ENCODE data around the gene PTOV1.
A peak's percentile ranks its signal among the peaks of the same experiment; 100 is the strongest.

The PTOV1 gene

DNA sequence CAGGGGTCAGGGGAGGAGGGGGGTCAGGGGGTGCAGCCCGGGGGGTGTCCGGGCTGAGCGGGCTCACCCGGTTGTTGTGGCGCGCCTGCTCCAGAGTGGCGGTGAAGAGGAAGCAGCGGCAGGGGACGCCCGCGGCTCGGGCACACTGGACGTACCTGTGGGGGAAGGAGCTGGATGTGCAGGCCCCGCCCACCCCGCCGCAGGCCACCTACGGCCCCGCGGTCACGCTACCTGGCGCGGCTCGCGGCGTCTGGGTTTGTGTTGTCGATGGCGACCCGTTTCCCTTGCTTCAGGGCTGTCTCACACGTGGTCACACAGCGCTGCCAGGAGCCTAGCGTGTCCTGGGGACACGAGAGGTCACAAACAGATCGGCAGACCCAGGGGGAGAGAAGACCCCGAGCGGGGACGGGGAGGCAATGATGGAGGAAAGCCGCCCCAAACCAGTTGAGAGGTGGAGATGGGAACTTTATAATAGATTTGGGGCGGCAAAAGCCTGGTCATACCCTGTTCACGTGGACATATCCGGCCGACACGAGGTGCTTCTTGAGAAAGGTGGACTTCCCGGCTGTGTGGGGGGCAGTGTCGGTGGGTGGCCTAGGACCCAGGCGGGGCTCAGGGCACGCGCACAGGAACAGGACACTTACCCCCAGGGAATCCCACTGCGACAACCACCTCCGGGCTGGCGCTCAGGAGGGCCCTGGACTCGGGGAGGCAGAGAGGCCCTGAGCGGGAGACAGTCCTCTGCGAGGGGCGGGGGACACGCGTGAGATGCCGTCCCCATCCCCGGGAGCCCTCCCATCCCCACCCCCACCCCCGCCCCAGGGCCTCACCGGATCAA is 10.8 kb downstream of the PTOV1 start:
- TF ChIP-seq SUZ12 (IDR thresholded peaks at IDR 0.05), result no peak
- TF ChIP-seq ELF4 (IDR thresholded peaks at IDR 0.05), result no peak
- TF ChIP-seq LEF1 (IDR thresholded peaks at IDR 0.05; ENCODE audit: borderline replicate concordance), result no peak
- no peak for TF ChIP-seq BHLHE40 (IDR thresholded peaks at IDR 0.05; ENCODE audit: borderline replicate concordance)
- ChIA-PET POLR2A (interaction anchor here (1.2 to 1.5 kb wide), 3 partner anchors 8 to 11 kb away, joined by 4 to 7 read pairs (median 6); partner anchors contain the start of gene PTOV1), CTCF (no interaction called here)
- DNase-seq (ENCODE audit: extremely low spot score), result no peak

DNA sequence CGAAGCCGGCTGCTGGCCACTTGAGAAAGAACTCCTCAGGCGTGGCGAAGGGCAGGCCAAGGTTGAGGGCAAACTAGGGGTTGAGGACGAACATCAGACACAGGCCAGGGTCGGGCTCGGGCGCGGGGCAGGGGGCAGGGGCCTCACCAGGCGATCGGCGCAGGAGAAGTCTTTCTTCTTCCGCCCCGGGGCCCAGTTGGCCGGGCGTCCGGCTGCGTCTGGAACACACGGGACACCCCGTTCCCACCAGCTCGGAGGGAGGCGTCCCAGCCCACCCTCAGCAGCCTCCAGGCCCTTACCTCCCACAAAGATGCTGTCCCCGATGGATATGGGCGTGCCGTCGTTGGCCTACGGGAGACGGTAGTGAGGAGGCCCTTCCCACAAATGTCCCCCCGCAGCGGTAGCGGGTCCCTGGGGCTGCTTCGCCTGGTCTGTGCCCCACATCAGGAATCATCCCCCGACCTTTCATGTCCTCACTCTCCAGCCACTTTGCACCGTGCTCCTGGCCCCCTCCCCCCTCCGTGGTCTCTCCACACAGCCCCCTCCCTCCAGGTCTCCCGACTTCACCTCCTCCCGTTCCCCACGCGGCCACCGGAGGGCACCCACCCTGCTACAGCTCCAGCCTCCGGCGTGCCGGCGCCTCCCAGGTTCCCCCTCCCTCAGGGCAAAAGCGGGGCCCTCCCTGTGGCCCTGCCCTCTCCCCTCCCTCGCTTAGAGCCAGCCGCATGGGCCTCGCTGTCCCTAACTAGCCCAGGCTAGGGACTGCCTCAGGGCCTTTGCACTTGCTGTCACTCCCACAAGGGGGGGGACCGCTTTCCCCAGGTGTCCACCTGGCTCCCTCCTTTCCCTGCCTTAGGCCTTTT is 11.7 kb downstream of the PTOV1 start:
- ChIA-PET CTCF (no interaction called here), POLR2A (interaction anchor here (1.4 to 3.0 kb wide), 2 partner anchors 10 to 14 kb away, joined by 4 to 26 read pairs; partner anchors contain the start of genes AKT1S1 and TBC1D17)

DNA sequence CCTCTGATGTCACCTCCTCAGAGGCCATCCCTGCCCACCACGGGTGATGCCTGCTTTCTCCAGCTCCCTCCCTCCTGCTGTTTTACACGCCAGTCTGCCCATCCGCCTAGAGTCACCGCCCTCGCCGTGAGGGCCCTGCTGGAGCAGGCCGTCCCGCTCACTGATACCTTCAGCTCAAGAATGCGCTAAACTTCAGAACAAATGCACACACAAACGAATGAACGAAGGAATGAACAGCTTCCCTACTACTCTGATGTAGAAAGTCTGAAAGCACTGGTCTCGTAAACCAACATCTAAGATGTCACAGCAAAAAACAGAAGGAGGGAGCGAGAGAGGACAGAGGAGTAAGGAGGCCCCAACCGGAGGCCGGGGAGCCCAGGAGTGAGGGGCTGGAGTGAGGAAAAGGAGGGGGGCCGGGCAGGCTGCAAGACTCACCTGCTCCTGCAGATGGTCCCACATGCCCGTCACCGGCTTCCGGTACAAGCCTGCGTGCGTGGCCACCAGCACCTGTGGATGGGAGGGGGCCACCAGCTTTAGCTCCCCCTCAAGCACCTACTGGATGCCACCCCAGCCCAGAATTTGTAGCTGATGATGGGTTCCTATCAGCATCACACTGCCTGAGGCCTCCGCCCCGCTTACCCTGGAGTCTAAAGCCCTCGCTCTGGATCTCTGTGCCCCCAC is 12.4 kb downstream of the PTOV1 start:
- TF ChIP-seq HDGF (IDR thresholded peaks at IDR 0.05; ENCODE audit: borderline replicate concordance) (no peak), L3MBTL2 (conservative IDR thresholded peaks at IDR 0.05) (no peak), TARDBP (IDR thresholded peaks at IDR 0.05) (no peak), FOXK2 (IDR thresholded peaks at IDR 0.05) (no peak), SP1 (IDR thresholded peaks at IDR 0.05) (no peak), SUZ12 (IDR thresholded peaks at IDR 0.05) (no peak), FOXM1 (IDR thresholded peaks at IDR 0.05; ENCODE audit: borderline replicate concordance) (no peak), FOXA1 (IDR thresholded peaks at IDR 0.05) (no peak), BHLHE40 (IDR thresholded peaks at IDR 0.05; ENCODE audit: borderline replicate concordance) (no peak), LEF1 (IDR thresholded peaks at IDR 0.05; ENCODE audit: borderline replicate concordance) (no peak), ARNT (IDR thresholded peaks at IDR 0.05) (no peak), PKNOX1 (IDR thresholded peaks at IDR 0.05) (no peak), NFRKB (IDR thresholded peaks at IDR 0.05) (no peak), ZNF384 (IDR thresholded peaks at IDR 0.05) (no peak), CTBP1 (IDR thresholded peaks at IDR 0.05; ENCODE audit: borderline replicate concordance) (no peak), ELF4 (IDR thresholded peaks at IDR 0.05) (no peak)
- CTCF ChIA-PET, result no interaction called here
- DNase-seq (ENCODE audit: extremely low spot score), result no peak
- POLR2A ChIA-PET, result interaction anchor here (0.8 to 3.0 kb wide), 3 partner anchors 11 to 13 kb away, joined by 4 to 26 read pairs (median 6); partner anchors contain the start of genes AKT1S1, PTOV1 and TBC1D17

More for the DNA sequence above, 11.7 kb downstream of the PTOV1 start:
- TF ChIP-seq L3MBTL2 (conservative IDR thresholded peaks at IDR 0.05), result no peak
- no peak for TF ChIP-seq TARDBP (IDR thresholded peaks at IDR 0.05)
- no peak for TF ChIP-seq ARNT (IDR thresholded peaks at IDR 0.05)
- no peak for TF ChIP-seq NFRKB (IDR thresholded peaks at IDR 0.05)
- TF ChIP-seq ELF4 (IDR thresholded peaks at IDR 0.05), result no peak
- TF ChIP-seq FOXA1 (IDR thresholded peaks at IDR 0.05), result no peak
- no peak for TF ChIP-seq LEF1 (IDR thresholded peaks at IDR 0.05; ENCODE audit: borderline replicate concordance)
- TF ChIP-seq PKNOX1 (IDR thresholded peaks at IDR 0.05), result no peak
- no peak for TF ChIP-seq ZNF384 (IDR thresholded peaks at IDR 0.05)
- TF ChIP-seq SUZ12 (IDR thresholded peaks at IDR 0.05), result no peak
- DNase-seq (ENCODE audit: extremely low spot score), result peak; percentile 43

DNA sequence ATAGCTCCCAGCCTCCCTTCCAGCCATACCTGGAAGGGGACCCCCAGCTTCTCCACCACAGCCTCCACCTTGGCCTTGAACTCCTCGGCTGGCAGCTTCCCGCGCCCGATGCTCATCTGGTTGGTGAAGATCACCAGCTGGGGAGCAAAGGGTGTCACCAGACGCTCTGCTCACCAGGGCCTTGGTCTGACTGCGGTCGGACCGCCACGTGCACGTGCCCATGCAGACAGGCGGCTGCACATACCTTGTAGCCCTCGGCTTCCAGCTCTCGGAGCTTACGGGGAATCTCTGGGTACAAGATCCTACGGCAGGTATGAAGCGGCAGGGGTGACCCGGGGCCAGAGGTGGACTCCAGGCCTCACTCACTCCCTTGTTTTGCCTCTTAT is 13.0 kb downstream of the PTOV1 start:
- DNase-seq (ENCODE audit: extremely low spot score), result no peak
- TF ChIP-seq CTBP1 (IDR thresholded peaks at IDR 0.05; ENCODE audit: borderline replicate concordance) (no peak), BHLHE40 (IDR thresholded peaks at IDR 0.05; ENCODE audit: borderline replicate concordance) (no peak), ELF4 (IDR thresholded peaks at IDR 0.05) (no peak), FOXK2 (IDR thresholded peaks at IDR 0.05) (no peak), L3MBTL2 (conservative IDR thresholded peaks at IDR 0.05) (no peak), FOXM1 (IDR thresholded peaks at IDR 0.05; ENCODE audit: borderline replicate concordance) (no peak), SUZ12 (IDR thresholded peaks at IDR 0.05) (no peak), ARNT (IDR thresholded peaks at IDR 0.05) (no peak)
- POLR2A ChIA-PET, result interaction anchor here (0.8 to 5.9 kb wide), 3 partner anchors 11 to 13 kb away, joined by 6 to 69 read pairs (median 26); partner anchors contain the start of genes AKT1S1, PTOV1 and TBC1D17
- CTCF ChIA-PET, result no interaction called here

- DNase-seq (ENCODE audit: extremely low spot score), result no peak
- TF ChIP-seq HDGF (IDR thresholded peaks at IDR 0.05; ENCODE audit: borderline replicate concordance) (no peak), LEF1 (IDR thresholded peaks at IDR 0.05; ENCODE audit: borderline replicate concordance) (no peak), L3MBTL2 (conservative IDR thresholded peaks at IDR 0.05) (no peak), PKNOX1 (IDR thresholded peaks at IDR 0.05) (no peak), ZNF384 (IDR thresholded peaks at IDR 0.05) (no peak), NFRKB (IDR thresholded peaks at IDR 0.05) (no peak), CTBP1 (IDR thresholded peaks at IDR 0.05; ENCODE audit: borderline replicate concordance) (no peak), FOXM1 (IDR thresholded peaks at IDR 0.05; ENCODE audit: borderline replicate concordance) (no peak), ELF4 (IDR thresholded peaks at IDR 0.05) (no peak), BHLHE40 (IDR thresholded peaks at IDR 0.05; ENCODE audit: borderline replicate concordance) (no peak), FOXK2 (IDR thresholded peaks at IDR 0.05) (no peak)
- ChIA-PET CTCF (no interaction called here), POLR2A (interaction anchor here (0.6 to 5.9 kb wide), 11 partner anchors 9 to 225 kb away, joined by 3 to 69 read pairs (median 3); partner anchors contain the start of genes AKT1S1, PTOV1, RRAS and TBC1D17)
Observed at GRCh38 chr19:49864890-49865289, 13.9 kb downstream of the PTOV1 start.

Data from HEK293T (cell line).